Activated naive CD8-positive, alpha-beta T cell (primary cell): ENCODE data around the gene GOLGA1.

Experiments
- H3K27ac Mint-ChIP-seq: one replicate; pipeline ENCODE4 v1.8.0; 2021; ENCODE audit warnings: mixed read lengths
- H3K27me3 Mint-ChIP-seq: one replicate; pipeline ENCODE4 v1.8.0; 2021; ENCODE audit warnings: mixed read lengths
- H3K36me3 Mint-ChIP-seq: one replicate; pipeline ENCODE4 v1.8.0; 2021; ENCODE audit warnings: mixed read lengths
- H3K4me1 Mint-ChIP-seq: one replicate; pipeline ENCODE4 v1.8.0; 2021; ENCODE audit warnings: low read depth, mixed read lengths
- H3K4me3 Mint-ChIP-seq: one replicate; pipeline ENCODE4 v1.8.0; 2021; ENCODE audit warnings: mild to moderate bottlenecking, mixed read lengths
- H3K9me3 Mint-ChIP-seq: one replicate; pipeline ENCODE4 v1.8.0; 2021; ENCODE audit warnings: low read depth, mixed read lengths

The GOLGA1 gene

GRCh38 chr9:124828489-124829333 lies 112.2 kb downstream of the GOLGA1 start:
- peaks cover 2% of the 10 kb centered on the region for H3K27me3 Mint-ChIP-seq
- peaks cover 5% of the 10 kb centered on the region for H3K9me3 Mint-ChIP-seq
- no peaks in the 10 kb centered on the region for H3K4me1 Mint-ChIP-seq
- H3K27ac Mint-ChIP-seq, result no peak overlapping the region
- no peak overlapping the region for H3K4me3 Mint-ChIP-seq
- H3K36me3 Mint-ChIP-seq, result no peaks in the 10 kb centered on the region
